Measurements from ENCODE around the gene PLEKHA4.

PLEKHA4 gene

GRCh38 chr19:48822514-48822913 is 45.9 kb downstream of the PLEKHA4 start:
- FAIRE-seq = no peak

DNA sequence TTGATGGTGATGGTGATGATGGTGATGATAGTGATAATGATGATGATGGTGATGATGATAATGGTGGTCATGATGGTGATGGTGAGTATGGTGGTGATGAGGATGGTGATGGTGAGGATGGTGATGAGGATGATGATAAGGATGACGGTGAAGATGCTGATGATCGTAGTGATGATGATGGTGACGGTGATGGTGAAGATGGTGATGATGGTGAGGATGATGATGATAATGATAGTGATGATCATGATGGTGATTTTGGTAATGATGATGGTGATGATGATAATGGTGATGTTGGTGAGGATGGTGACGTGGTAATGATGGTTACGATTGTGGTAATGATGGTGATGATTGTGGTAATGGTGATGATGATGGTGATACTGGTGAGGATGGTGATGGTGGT is 46.8 kb downstream of the PLEKHA4 start:
- no peak for FAIRE-seq

GRCh38 chr19:48819366-48819816 is 49.0 kb downstream of the PLEKHA4 start:
- FAIRE-seq = no peak

DNA sequence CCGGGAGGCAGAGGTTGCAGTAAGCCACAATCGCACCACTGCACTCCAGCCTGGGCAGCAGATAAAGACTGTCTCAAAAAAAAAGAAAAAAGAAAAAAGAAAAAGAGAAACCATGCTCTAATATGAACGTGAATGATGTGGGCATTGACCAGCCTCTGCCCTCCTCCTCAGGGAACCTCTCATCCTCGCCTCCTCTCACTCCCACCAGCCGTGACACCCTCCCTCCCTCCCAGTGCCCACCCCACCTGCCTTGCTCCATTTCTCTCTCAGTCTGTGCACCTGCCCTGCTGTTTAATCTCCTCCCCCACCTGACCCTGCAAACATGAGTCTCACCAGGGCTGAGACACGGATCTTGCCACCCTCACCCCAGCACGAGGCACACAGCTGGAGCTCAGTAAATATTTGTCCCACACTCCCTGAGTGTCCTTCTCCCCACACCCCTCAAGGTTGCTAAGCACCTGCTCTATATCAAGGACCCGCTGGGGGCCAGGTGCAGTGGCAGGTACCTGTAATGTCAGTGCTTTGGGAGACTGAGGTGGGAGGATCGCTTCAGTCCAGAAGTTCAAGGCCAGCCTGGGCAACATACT is 50.1 kb downstream of the PLEKHA4 start:
- FAIRE-seq = no peak

DNA sequence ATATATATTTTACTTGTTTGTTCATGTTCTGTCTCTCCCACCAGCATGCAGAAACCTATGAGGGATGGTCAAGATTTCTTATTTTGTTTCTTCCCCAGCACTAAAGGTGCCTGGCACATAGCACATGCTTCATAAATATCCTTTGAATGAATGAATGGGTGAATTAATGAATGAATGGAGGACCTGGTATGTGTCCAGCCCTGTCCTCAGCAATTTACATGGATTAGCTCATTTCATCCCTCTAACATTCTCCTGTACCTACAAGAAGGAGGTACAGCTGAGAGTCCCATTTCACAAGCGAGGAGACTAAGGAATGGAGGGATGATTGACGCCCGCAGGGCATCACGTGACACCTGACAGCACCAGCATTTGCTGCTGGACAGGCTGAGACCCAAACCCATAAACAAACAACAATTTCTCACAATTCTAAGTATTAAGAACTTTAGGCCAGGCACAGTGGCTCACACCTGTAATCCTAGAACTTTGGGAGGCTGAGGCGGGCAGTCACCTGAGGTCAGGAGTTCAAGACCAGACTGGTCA is 50.8 kb downstream of the PLEKHA4 start:
- FAIRE-seq = no peak

- no peak for FAIRE-seq
Measured at GRCh38 chr19:48815870-48816501, 52.4 kb downstream of the PLEKHA4 start.

DNA sequence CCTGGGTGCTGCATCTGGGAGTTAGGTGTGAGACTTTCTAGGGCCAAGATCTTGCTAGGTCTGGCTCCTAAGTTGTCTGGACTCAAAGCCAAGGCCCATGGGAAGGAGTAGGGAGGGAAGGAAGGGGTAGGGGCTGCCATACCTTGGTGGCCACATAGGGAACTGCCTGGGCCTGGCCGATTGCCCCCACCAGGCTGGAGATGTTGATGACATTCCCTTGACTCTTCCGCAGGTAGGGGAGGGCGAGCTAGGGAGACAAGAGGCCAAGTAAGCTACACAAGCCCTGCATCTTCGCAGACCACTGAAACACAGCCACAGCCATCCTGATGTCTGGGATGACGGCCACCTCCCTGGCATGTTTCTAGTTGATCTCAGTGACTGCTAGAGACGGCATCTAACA is 53.5 kb downstream of the PLEKHA4 start:
- no peak for FAIRE-seq

DNA sequence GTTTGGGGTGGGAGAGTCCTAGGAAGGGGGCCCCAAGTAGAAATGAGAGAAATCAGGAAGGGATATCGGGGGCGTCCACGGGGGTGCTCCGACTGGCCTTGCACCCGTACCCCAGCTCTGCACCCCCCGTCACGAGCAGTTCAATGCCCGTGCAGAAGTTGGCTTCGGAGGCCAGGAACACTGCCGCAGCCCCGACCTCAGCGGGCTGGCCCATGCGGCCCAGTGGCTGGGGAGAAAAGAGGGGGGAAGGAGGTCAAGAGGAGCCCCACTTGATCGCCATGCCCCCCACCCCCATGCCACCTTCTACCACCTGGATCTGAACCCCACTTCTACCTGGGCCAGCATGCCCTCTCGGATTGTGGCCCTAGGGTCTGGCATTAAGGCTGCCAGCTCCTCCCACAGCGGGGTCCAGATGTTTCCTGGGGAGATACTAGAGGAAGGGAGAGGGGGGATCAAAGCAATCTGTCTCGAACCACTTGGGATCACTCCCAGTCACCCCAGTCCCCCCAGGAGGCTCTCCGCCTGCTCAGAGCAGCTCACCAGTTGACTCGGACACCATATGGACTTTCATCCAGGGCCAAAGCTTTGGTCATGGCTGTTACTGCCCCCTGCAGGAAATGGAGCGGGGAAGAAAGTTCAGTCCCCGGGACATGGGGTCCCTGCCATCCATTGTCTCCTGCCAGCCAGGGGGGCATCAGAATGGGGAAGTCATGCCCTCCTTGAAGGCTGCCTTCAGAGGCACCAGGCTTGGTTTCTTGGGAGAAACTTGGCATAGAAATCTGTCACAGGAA is 55.1 kb downstream of the PLEKHA4 start:
- FAIRE-seq = no peak

- FAIRE-seq = no peak
Measured at GRCh38 chr19:48812094-48812929, 56.1 kb downstream of the PLEKHA4 start.

DNA sequence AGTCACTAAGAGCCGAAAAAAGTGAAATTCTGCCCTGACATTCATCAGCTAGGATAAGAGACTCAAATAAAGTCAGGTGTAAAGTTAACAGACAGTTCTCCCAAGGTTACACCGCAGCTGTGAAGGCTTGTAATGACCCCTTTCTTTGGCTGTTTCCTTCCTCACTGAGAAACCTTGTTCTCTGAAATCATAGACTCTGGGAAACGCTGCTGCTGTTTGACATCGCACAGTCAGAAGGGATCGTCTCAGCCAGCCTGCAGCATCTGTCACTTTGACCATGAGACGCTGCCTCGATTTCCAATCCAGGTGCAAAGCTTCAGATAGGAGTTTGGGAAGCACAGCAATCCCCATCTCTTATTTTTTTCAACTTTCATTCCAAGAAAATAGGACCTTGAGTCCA is 58.3 kb downstream of the PLEKHA4 start:
- FAIRE-seq = no peak

DNA sequence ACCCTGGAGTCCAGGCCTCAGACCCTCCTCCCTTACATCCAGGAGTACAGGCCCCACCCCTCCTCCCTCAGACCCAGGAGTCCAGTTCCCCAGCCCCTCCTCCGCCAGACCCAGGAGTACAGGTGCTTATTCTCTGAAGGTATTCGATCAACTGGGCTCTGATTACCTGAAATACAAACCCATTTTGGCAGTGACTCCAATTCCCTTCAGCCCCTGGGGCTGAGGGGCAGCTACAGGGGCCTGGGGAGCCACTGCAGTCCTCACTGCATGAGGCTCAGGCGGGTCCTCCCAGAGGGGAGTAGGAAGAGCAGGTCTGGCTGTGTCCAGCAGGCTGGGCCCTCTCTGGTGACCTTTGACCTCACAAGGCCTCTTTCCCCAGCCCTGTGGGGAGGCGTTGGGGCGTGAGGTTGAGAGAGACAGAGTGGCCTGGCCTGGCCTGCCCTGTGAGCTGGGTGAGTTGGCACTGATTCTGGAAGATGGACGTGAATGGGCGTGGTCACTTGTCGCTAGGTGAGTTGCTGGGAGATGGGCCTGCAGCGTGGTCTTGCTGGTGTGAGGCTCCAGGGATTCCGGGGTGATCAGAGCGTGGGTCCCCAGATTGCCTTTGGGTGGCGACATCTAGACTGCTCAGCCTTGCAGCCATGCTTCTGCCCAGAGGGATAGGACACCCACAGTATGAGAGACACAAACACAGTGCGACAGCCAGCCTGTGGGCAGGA is 60.7 kb downstream of the PLEKHA4 start:
- FAIRE-seq = no peak

DNA sequence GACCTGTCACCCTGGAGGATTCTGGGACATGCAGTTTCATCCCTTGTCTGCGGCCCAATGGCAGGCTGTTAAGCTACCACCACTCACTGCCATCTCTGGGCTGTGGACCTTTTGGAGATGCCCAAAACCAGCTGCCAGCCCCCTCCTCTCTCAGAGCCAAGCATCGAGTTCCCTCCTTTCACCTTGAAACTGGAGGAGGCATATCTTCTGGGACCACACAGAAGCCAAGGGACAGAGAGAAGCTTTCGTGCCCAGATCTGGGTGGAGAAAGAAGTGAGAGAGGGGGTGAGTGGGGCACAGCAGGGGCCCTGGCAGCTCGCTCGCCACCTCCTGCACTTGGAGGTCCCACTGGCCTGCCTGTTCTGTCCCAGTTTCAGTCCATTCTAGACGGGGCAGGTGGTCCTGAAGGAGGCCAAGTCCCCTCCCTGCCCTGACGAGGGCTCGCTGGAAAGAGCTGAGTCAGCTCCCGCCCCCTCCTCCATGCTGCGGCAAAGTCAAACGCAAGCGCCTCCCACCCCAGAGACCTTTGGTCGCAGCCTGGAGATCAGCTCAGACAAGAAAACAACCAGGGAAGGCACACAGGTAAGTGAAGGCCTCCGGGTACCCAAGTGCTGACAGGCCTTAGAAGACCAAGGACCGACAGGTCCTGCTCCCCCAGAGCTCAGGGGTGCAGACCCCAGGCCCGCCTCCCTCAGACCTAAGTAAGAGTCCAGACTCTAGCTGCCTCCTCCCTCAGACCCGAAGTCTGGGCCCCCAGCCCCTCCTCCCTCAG is 61.4 kb downstream of the PLEKHA4 start:
- no peak for FAIRE-seq

DNA sequence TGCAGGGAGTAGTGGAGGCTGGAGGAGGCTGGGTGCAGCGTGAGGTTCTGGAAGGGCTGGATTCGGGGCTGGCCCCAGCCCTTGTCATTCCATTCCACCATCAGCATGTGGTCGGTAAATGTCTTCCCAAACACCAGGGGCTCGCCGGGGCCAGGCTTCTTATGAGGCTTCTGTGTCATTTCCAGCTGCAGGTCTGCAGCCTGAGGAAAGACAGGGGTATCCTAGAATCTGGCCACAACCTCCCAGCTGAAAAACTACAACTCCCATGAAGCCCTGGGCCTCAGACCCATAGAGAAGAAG is 61.9 kb downstream of the PLEKHA4 start:
- FAIRE-seq = no peak

DNA sequence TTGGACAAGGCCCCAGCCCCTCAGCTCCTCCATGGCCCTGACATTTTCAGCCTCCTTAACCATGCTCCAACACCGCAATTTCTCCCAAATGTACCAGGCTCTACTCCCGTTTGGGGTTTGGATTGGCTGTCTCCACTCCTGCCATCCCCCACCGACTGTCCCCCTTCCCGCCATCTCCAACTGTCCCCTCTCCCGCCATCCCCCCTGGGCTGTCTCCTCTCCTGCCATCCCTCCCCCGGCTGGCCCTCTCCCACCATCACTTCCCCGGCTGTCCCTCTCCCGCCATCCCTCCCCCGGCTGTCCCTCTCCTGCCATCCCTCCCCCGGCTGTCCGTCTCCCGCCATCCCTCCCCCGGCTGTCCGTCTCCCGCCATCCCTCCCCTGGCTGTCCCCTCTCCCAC is 63.0 kb downstream of the PLEKHA4 start:
- no peak for FAIRE-seq

GRCh38 chr19:48804496-48804895 is 63.9 kb downstream of the PLEKHA4 start:
- FAIRE-seq = no peak

- no peak for FAIRE-seq
Measured at GRCh38 chr19:48802623-48803022, 65.8 kb downstream of the PLEKHA4 start.

DNA sequence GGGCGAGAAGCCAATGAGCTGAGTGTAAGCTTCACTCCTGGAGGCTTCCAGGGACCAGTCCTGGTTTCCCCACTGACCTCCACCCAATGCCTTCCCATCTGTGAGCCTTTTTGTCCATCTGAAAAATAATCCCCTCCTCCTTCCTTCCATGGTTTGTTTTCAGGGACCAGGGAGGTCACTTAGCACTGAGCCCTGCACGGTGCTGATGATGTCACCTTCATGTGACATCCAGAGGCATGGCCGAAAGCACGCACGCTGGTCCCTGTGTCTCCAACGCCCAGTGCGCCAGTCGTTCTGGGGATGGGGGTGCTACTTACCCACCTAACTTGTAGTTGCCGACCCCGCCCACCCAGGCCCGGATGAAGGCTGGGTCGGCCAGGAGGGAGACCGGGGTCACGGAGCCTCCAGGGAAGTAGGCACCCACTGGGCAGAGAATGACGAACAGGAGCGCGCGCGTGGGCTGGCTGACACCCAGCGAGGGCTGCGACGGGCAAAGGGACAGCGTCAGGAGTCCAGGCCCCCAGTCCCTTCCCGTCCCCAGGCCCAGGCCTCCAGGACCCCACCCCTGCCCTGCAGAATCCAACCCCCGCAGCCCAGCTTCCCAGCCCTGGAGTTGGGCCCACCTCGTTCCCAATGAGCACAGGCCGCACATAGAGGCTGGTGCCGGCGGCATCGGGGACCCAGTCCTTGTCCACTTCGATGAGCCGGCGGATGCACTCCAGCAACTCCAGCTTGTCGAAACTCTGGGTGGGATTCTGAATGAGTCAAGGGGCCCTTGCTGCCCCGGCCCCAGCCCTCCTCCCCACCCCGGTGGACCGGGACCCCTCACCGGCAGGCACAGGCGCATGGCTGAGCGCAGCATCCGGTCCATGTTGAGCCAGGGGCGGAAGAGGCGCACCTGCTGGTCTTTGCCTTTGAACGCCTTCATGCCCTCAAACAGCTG is 68.8 kb downstream of the PLEKHA4 start:
- no peak for FAIRE-seq

DNA sequence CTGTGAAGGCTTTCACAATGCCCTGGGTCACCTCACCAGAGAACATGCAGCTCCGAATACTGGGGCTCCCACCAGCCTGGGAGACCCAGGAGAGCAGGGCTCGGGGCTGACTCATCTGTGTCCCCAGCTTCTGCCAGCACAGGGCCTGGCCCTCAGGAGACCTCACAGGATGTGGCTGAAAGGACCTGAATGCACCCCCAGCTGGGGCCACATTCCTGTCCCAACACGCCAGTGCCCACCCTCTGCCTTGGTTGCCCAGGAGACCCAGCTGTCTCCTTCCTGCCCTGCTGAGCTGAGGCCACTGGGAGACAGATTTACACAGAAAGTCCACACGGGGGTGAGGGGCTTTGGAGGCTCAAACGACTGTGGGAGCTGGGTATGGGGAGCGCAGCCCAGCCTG is 69.5 kb downstream of the PLEKHA4 start:
- no peak for FAIRE-seq

GRCh38 chr19:48797103-48797502 is 71.3 kb downstream of the PLEKHA4 start:
- FAIRE-seq = no peak
